Measurements from ENCODE around the gene ADGB.
A peak's percentile ranks its signal among the peaks of the same experiment; 100 is the strongest.
"Not testable (repeated sequence)": the region's sequence is repeated elsewhere in the genome, so short reads cannot be mapped to it uniquely, and the experiment has no call there.

Gene ADGB

GRCh38 chr6:146840216-146840615 lies 241.4 kb downstream of the ADGB start:
- TF ChIP-seq CTCF (IDR thresholded peaks at IDR 0.05; ENCODE audit: low read length, missing control alignments) = no peak
- H3K4me3 ChIP-seq (replicated peaks; ENCODE audit: low read depth, low read length) = no peak overlapping the region
- no peak for DNase-seq (ENCODE audit: low read depth)

- no peak for TF ChIP-seq CTCF (IDR thresholded peaks at IDR 0.05; ENCODE audit: low read length, missing control alignments)
- no peak for DNase-seq (ENCODE audit: low read depth)
- H3K4me3 ChIP-seq (replicated peaks; ENCODE audit: low read depth, low read length) = no peak overlapping the region
Measured at GRCh38 chr6:146840641-146841040, 241.9 kb downstream of the ADGB start.

GRCh38 chr6:146847426-146847825 lies 248.7 kb downstream of the ADGB start:
- DNase-seq (ENCODE audit: low read depth) = peak; percentile 78
- TF ChIP-seq CTCF (IDR thresholded peaks at IDR 0.05; ENCODE audit: low read length, missing control alignments) = no peak
- H3K4me3 ChIP-seq (replicated peaks; ENCODE audit: low read depth, low read length) = no peak overlapping the region

GRCh38 chr6:146850238-146850896 lies 251.6 kb downstream of the ADGB start:
- DNase-seq (ENCODE audit: low read depth) = peak; percentile 89

GRCh38 chr6:146850981-146851380 lies 252.2 kb downstream of the ADGB start:
- H3K4me3 ChIP-seq (replicated peaks; ENCODE audit: low read depth, low read length) = no peak overlapping the region
- DNase-seq (ENCODE audit: low read depth) = no peak
- TF ChIP-seq CTCF (IDR thresholded peaks at IDR 0.05; ENCODE audit: low read length, missing control alignments) = no peak

More at GRCh38 chr6:146850238-146850896, 251.6 kb downstream of the ADGB start:
- TF ChIP-seq CTCF (IDR thresholded peaks at IDR 0.05; ENCODE audit: low read length, missing control alignments) = no peak
- no peak overlapping the region for H3K4me3 ChIP-seq (replicated peaks; ENCODE audit: low read depth, low read length)

GRCh38 chr6:146851837-146852236 lies 253.1 kb downstream of the ADGB start:
- DNase-seq (ENCODE audit: low read depth) = peak; percentile 75

GRCh38 chr6:146854521-146855255 lies 255.9 kb downstream of the ADGB start:
- not testable (repeated sequence) for DNase-seq (ENCODE audit: low read depth); H3K4me3 ChIP-seq (replicated peaks; ENCODE audit: low read depth, low read length)

More at GRCh38 chr6:146851837-146852236, 253.1 kb downstream of the ADGB start:
- TF ChIP-seq CTCF (IDR thresholded peaks at IDR 0.05; ENCODE audit: low read length, missing control alignments) = no peak
- no peak overlapping the region for H3K4me3 ChIP-seq (replicated peaks; ENCODE audit: low read depth, low read length)

All from fibroblast of pulmonary artery (primary cell).